DMS79 (cell line): Measurements from ENCODE around the gene TOR3A.
"Not testable (repeated sequence)": the region's sequence is repeated elsewhere in the genome, so short reads cannot be mapped to it uniquely, and the experiment has no call there.

Source experiments
- DNase-seq: peaks from one replicate; lab custom pipeline; 2025; lab: John Stamatoyannopoulos, UW

TOR3A gene

DNA sequence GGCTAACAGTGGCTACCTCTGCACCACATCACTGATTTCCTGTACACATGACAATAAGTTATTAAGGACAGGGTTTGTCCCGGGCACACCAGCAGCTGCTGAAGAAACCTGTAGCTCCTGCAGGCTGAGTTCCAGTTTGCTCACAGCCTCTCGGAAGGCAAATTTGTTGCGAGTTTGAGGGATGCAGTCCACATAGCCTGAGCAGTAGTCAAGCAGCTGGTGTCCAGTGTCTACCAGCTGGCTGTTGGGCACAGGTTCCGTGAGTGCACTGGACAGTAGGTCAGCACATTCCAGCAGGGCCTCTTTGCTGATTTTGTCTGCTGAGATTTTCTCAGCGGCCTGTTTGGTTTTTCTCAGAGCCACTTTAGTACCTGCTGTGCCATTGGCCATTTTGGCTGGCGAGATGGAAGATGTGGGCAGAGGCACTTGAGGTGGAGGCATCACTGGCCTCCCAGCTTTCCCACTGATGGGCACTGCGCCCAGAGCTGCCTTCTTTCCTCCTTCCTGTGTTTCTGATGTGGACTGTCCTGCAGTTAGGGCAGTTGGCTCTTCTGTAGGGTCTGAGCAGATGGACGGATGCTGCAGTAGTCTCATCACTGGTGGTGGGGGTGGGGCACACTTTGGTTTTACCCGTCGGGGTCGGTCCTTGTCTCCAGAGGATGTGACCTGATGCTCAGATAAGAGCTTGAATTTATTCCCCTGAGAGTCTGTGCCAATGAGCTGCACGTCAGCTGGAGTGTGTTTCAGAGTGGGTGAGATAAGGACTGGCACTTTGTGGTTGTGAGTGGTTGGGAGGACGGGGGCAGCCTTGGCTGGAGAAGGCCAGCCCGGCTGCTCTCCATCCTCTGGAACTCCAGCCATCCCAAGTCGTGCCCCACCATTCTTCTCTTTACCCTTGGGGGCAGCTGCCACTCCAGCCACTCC is 26.1 kb downstream of the TOR3A start:
- DNase-seq, result no peak

DNA sequence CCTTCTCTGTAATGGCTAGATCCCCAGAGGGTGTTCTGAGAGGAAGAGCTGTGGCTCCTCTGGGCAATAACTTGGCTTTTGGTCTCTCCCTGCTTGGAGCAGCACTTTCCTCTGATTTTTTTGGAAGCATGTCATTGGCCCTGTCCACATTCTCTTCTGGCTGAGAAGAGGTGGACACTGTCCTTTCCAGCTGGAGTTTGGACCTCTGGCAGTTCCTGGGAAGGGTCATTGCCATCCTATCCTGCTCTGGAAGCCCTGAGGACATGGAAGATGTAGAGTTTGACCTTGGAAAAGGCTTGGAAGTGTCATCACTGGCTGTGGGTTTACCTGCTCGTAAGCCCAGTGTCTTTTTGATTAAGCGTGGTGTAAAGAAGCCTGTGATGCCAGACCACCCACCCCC is 26.8 kb downstream of the TOR3A start:
- no peak for DNase-seq

DNA sequence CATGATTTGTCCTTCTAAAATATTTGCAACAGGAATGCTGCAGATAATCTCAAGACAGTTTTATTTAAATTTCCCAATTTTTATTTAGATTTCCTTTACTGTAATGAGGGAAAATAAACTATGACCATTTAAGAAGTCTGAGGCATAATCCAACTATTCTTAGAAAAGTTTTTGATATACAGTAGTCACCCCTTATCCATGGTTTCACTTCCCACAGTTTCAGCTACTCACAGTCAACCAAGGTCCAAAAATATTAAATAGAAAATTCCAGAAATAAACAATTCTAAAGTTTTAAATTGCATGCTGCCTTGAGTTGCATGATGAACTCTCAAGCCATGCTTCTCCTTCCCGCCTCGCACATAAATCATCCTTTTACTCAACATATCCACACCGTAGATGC is 33.3 kb downstream of the TOR3A start:
- DNase-seq, result no peak

DNA sequence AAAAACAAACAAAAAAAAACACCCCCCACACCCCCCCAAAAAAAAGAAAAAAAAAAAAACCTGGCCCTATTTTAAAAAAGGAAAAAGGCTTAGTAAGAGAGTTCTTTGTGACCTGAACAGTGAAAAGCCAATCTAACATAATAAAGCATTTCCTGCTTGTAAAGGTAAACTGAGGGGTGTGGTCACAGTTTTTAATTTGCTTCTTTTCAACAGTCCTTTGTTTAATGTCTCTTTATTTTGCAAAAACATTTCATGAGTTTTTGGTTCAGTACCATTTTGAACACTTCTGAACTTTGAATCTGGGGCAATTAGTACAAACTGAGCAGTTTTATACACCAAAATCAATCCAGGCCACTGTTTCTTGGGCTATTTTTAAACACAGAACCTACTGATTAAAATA is 37.6 kb downstream of the TOR3A start:
- DNase-seq, result no peak

DNA sequence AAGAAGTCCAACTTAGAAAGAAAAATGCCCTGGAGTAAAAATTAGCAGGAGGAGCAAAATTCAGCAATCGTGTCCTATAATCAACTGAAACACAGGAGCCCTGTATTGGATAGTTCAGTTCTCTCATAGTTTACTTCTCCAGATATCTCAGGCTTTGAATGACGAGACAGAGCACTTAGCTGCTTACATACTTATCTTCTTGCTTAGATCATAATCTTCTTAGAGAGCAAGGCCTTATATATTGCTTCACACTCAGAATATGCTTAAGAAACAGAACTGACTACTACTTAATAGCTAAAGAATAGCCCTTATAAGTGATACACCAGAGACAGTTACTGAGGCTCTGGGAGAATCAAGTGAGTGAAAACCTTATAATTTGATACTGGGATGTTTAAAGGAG is 38.9 kb downstream of the TOR3A start:
- DNase-seq, result no peak

DNA sequence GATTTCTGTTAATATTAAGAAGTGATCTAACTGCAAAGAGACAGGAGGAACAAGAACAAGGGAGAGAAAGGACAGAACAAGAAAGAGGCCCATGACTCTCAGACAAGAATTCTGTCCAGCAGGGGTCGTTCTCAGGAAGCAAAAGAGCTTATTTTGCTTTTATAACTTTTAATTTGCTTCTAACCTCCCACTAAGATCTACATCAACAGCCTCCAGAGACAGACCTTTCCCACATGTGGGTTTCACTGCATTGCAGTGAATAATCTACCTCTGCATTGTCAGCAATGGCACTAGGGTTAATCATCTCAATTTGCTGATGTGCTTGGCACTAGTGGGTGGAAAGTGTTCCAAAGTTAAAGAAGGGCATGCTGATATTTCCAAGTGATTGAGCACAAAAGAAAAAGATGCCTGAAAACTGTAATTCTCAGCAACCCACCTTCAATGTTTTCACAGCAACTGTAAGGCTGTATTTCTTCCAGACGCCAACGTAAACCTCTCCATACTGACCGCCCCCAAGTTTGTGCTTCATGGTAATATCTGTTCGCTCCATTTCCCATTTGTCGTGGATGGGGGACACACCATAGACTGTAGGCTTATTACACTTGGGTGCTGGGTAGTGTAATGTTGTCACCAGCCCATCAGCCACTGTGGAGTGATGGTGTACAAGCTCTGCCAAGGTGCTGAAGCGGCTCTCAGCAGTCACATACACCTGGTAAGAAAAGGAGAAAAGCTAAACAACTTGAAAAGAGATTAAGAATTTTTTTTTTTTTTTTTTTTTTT is 39.5 kb downstream of the TOR3A start:
- no peak for DNase-seq

GRCh38 chr1:179124873-179125272 is 43.0 kb downstream of the TOR3A start:
- no peak for DNase-seq

DNA sequence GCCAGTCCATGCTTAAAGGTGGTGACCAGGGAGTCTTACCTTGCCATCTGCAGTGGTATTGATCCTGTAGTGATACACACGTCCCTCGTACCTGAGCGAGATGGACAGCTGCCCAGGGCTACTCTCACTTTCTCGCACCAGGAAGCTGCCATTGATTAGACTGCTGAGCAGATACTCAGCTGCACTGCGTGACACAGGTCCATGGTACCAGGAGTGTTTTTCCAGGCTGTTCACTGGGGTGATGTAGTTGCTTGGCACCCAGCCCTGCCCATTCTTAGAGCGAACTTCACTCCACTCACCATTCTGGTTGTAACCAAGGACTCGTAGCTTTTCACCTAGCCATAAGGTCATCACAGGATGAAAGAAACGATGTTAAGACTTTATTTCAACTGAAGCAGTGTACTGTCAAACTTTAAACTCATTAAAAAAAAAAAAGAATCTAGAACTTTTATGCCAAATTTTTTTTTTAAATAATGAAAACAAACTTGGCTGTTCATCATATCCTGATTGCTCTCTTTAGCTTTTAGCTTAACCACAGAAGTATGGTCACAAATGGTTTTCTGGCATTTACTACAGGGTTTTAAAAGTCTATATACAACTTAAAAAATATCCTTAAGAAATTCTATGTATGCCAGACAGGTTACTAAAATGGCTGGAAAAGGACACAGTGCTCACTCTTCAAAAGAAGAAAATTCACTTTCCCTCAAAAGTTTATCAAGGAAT is 44.6 kb downstream of the TOR3A start:
- DNase-seq, result no peak

DNA sequence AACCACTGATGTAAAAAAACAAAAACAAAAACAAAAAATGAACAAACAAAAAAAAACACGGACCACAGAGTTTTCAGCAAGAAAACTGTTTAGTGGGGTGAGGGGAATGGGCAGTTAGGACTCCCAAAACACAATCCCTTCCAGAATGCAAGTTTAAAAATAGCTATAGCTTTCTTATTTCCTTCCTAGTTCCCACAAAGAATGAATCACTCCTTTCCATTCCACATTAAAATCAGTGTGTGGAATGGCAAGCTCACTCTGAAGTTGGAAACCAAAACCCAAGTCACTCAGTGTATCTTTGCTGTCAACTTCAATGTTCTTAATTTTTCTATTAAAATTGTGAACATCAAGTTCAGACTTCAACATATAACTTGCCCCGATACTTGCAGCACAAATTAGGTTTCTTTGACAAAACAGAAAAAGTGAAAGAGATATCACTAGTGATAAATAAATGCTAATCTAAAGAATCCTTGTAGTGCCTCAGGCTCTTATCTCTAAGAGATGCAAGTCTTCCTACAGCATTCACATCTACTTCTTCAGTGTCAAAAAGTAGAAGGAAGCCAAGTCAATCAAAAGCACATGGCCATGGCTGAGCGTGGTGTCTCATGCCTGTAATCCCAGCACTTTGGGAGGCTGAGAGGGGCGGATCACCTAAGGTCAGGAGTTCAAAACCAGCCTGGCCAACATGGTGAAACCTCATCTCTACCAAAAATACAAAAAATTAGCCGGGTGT is 45.5 kb downstream of the TOR3A start:
- no peak for DNase-seq

DNA sequence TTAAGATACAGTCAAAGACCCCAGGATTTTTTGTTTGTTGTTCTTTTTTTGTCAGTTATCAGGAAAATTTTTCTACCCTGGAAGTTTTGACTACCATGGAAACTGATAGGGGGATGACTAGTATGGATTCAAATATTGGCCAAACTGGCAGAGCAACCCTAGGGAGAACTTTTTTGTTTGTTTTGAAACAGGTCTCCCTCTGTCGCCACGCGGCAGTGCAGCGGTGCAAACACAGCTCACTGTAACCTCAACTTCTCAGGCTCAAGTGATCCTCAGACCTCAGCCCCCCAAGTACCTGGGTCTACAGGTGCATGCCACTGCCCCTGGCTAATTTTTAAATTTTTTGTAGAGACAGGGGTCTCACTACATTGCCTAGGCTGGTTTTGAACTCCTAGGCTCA is 46.6 kb downstream of the TOR3A start:
- no peak for DNase-seq

GRCh38 chr1:179129702-179130473 is 48.0 kb downstream of the TOR3A start:
- no peak for DNase-seq

GRCh38 chr1:179135168-179135567 is 53.3 kb downstream of the TOR3A start:
- not testable (repeated sequence) for DNase-seq

GRCh38 chr1:179135707-179136106 is 53.8 kb downstream of the TOR3A start:
- DNase-seq, result not testable (repeated sequence)

DNA sequence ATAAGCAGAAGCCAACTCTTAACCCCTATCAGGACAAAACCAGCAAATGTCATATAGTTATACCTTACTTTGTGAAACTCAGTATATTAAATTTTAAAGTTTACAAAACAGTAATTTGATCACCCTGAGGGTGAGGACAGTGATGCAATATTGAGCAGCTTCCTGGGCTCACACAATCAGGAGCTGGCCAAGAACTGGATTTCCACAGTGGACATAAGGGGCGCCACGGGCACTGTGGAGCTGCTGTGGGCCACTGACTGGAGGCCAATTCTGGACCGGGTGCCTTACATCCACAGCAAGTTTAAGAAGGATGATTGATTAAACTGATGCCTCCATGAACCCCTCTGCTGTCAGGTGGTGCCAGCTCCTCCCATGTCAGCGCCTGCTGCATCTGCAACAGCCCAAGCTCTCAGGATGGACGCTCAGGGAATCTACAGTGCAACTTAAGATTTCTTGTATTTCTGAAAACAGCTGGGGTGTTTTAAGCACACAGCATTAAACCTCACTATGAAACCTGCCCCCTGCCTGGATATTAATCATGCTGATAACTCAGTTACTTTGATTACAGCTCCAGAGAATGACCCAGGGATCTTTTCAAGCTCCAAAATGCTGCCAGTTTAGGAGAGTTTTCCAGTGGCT is 55.9 kb downstream of the TOR3A start:
- no peak for DNase-seq

DNA sequence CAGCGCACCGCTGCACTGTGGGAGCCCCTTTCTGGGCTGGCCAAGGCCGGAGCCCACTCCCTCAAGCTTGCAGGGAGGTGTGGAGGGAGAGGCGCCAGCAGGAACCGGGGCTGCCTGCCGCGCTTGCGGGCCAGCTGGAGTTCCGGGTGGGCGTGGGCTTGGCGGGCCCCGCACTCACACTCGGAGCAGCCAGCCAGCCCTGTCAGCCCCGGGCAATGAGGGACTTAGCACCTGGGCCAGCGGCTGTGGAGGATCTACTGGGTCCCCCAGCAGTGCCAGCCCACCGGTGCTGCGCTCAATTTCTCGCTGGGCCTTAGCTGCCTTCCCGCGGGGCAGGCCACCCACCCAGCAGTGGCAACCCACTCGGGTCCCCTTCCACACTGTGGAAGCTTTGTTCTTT is 56.9 kb downstream of the TOR3A start:
- DNase-seq, result not testable (repeated sequence)

- no peak for DNase-seq
Observed at GRCh38 chr1:179141592-179142251, 59.9 kb downstream of the TOR3A start.

DNA sequence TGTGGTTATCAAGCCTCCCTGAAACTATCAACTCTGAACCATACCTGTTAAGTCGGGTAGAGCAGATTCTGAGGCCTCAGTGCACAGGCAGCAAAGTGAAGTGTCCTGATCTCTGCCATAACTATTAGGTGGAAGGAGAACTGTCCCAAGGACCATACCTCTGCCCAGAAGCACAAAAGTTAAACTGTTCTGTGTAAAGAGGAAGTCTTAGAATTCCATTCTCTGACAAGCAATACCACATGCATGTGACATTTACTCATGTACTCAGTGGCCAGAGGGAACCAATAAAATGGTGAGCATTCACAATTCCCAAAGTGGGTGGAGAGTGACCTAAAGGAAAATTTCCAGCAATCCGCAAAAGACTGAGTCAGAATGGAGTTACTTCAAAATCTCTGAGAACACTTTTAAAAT is 61.0 kb downstream of the TOR3A start:
- no peak for DNase-seq

DNA sequence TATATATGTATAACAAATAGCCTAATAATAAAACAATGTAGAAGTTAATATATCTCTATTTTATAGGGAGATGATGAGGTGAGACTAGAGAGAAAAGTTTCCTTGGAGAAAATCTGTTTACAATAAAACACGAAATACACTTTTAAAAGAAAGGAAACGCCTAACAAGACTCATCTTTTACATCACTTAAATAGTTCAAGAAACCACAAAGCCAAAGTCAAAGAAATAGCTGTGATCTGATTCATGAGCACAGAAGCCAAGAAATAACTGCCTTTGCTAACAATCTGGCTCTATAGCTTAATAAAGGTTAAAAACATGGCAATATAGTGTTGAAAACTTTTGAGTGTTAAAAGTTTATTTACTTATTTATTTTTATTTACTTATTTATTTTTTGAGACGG is 61.5 kb downstream of the TOR3A start:
- DNase-seq, result no peak

GRCh38 chr1:179144626-179145025 is 62.8 kb downstream of the TOR3A start:
- no peak for DNase-seq

- no peak for DNase-seq
Observed at GRCh38 chr1:179145521-179145920, 63.7 kb downstream of the TOR3A start.
